PC-9 (cell line): ENCODE results near the gene CYP27C1.

Experiments used
- EZH2 ChIP-seq: fragments of 200-600 bp; sonication (generic); IDR thresholded peaks from 2 replicates; pipeline ENCODE4 v1.8.0; 2017; ENCODE audit warnings: antibody characterized with exemption, low read depth
- TF ChIP-seq, protein P1 (sequence below): fragments of 200-600 bp; sonication (generic); conservative IDR thresholded peaks from 2 replicates; pipeline ENCODE4 v1.6.1; 2017; ENCODE audit warnings: mixed run types, antibody characterized with exemption, mild to moderate bottlenecking, moderate library complexity

DNA sequence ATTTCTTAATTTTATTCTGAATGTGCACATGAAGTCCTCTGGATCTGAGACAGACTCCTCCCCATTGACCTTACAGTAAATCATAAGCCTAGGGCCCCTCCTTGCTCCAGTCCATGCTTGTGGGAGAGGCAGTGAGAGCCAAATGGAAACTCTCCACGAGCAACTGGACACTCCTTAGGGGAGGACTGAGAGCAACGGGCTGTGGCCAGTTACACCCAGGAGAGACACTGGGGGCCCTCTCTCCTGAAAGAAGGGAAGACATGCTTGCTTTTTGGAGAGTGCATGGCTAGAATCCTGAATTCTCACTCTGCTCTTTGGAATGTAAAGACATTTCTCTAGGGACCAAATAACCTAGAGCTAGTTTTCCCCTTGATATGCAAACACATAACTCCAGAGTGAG lies 64.2 kb downstream of the CYP27C1 start:
- TF ChIP-seq, protein P1, sequence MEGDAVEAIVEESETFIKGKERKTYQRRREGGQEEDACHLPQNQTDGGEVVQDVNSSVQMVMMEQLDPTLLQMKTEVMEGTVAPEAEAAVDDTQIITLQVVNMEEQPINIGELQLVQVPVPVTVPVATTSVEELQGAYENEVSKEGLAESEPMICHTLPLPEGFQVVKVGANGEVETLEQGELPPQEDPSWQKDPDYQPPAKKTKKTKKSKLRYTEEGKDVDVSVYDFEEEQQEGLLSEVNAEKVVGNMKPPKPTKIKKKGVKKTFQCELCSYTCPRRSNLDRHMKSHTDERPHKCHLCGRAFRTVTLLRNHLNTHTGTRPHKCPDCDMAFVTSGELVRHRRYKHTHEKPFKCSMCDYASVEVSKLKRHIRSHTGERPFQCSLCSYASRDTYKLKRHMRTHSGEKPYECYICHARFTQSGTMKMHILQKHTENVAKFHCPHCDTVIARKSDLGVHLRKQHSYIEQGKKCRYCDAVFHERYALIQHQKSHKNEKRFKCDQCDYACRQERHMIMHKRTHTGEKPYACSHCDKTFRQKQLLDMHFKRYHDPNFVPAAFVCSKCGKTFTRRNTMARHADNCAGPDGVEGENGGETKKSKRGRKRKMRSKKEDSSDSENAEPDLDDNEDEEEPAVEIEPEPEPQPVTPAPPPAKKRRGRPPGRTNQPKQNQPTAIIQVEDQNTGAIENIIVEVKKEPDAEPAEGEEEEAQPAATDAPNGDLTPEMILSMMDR, result no peak
- no peak for TF ChIP-seq EZH2
